Transverse colon (tissue), 4 donors: ENCODE data around the gene HPX. TPM values are rescaled to one million over a fixed set of nuclear protein-coding genes. Genes with fewer than 3 reads are reported as not detected.

Experiments
- DNase-seq: peaks from one replicate; pipeline ENCODE4 v3.0.0-alpha.2; 2019
- H3K27ac ChIP-seq, 4 donors: fragments of 200-600 bp; sonication (generic); 2 replicates each; pipeline ENCODE4 v1.5.1; 2016 to 2018; ENCODE audit warnings: inconsistent platforms in 4 of 4
- H3K27me3 ChIP-seq: fragments of 200-600 bp; sonication (generic); 2 replicates; pipeline ENCODE4 v1.5.1; 2017; ENCODE audit warnings: inconsistent platforms
- H3K36me3 ChIP-seq, 4 donors: fragments of 200-600 bp; sonication (generic); 2 replicates each; pipeline ENCODE4 v1.5.1; 2017 to 2019; ENCODE audit warnings: inconsistent platforms in 4 of 4
- H3K4me1 ChIP-seq, 4 donors: fragments of 200-600 bp; sonication (generic); 2 replicates each; pipeline ENCODE4 v1.5.1; 2017 to 2020; ENCODE audit warnings: inconsistent platforms in 4 of 4
- H3K4me3 ChIP-seq, 4 donors: fragments of 200-600 bp; sonication (generic); 1 replicate in 1 of 4; 2 replicates in 3 of 4; pipeline versions ENCODE4 v1.5.1 to v1.6.1; 2017 to 2019; ENCODE audit warnings: inconsistent platforms in 4 of 4
- H3K9me3 ChIP-seq, 2 donors: fragments of 200-600 bp; sonication (generic); 2 replicates each; pipeline ENCODE4 v1.5.1; 2017 to 2019; ENCODE audit warnings: inconsistent platforms in 2 of 2
- CTCF ChIP-seq, 5 experiments: fragments of 200-600 bp in 3 of 5; fragments of 450-650 bp in 2 of 5; sonication (generic) in 3 of 5; IDR thresholded peaks; 1 replicate in 2 of 5; 2 replicates in 3 of 5; pipeline ENCODE4 v1.5.1; 2016 to 2017; ENCODE audit warnings: antibody characterized with exemption in 5 of 5, inconsistent platforms in 3 of 5, mild to moderate bottlenecking in 2 of 5, moderate library complexity in 1 of 5
- EP300 ChIP-seq: sonication (generic); formaldehyde crosslinking; IDR thresholded peaks from one replicate; pipeline ENCODE4 v1.6.1; 2017; ENCODE audit warnings: antibody characterized with exemption, low read depth
- POLR2A ChIP-seq: fragments of 450-650 bp; IDR thresholded peaks from one replicate; pipeline ENCODE4 v1.6.1; 2016; ENCODE audit warnings: antibody characterized with exemption, mild to moderate bottlenecking, moderate library complexity
- POLR2AphosphoS5 ChIP-seq, 3 donors: sonication (generic); formaldehyde crosslinking; IDR thresholded peaks; one replicate each; pipeline ENCODE4 v1.6.1; 2016; ENCODE audit warnings: antibody characterized with exemption in 3 of 3
- WGBS, 2 donors: methylation state at CpG; one replicate each; pipeline ENCODE4 v1.1.5; 2018; ENCODE audit warnings: low coverage in 1 of 2; 5-methylcytosine and 5-hydroxymethylcytosine counted together
- in situ Hi-C, 4 donors: fragments of 200-750 bp; cut with MboI; loops; one replicate each; pipeline versions ENCODE4 v1.15.0 to v1.15.1; 2017; ENCODE audit warnings: low sequenced_read_pairs in 3 of 4, low pct_ligation_motif_present in 1 of 4, low pct_unique_long_range_greater_than_20kb in 1 of 4
- intact Hi-C: fragments of 100-400 bp; cut with DNase I; formaldehyde crosslinking; loops from one replicate; pipeline ENCODE4 v1.15.1; 2023; ENCODE audit warnings: low total_unique reads
- total RNA-seq, 4 donors: library from RNA; depleted of rRNA; stranded (reverse); fragments of >200 nt; gene quantifications; one replicate each; pipeline ENCODE4 v1.1.0, GENCODE V29; 2016

Gene HPX
- total RNA-seq, 4 donors from 2014 or later, result 1.8 to 4.6 TPM; not detected in 2

- DNase-seq, result no peak
- H3K36me3 ChIP-seq, result no peaks in the 10 kb centered on the region
- in situ Hi-C loops (no loop called here), intact Hi-C loops (no loop called here)
- no peaks in the 10 kb centered on the region for H3K27me3 ChIP-seq
- no peak for TF ChIP-seq POLR2A
- no peak for TF ChIP-seq CTCF (IDR thresholded peaks at IDR 0.05)
- TF ChIP-seq EP300, result no peak
- TF ChIP-seq POLR2AphosphoS5 (IDR thresholded peaks at IDR 0.05), result no peak
- H3K4me3 ChIP-seq, result no peak overlapping the region
- whole genome bisulfite sequencing, 2 donors, result 83 to 86% methylated on average over 6 of the region's 6 CpGs
- no peak overlapping the region for H3K27ac ChIP-seq
- peaks cover 5 to 23% (median 11%) of the 10 kb centered on the region in 4 donors for H3K4me1 ChIP-seq
- no peaks in the 10 kb centered on the region for H3K9me3 ChIP-seq
Measured at GRCh38 chr11:6415797-6416196, 25.0 kb downstream of the HPX start.

GRCh38 chr11:6414874-6415328 is 25.9 kb downstream of the HPX start:
- in situ Hi-C loops (no loop called here), intact Hi-C loops (no loop called here)
- H3K27me3 ChIP-seq, result no peaks in the 10 kb centered on the region
- H3K4me3 ChIP-seq, result no peak overlapping the region
- no peak overlapping the region for H3K27ac ChIP-seq
- WGBS, 2 donors, result 70 to 83% methylated on average over 1 to 3 of the region's 3 CpGs
- peaks cover 4 to 21% (median 9%) of the 10 kb centered on the region in 4 donors for H3K4me1 ChIP-seq
- no peak for DNase-seq
- no peaks in the 10 kb centered on the region for H3K9me3 ChIP-seq
- TF ChIP-seq POLR2A, result no peak
- TF ChIP-seq EP300, result no peak
- TF ChIP-seq POLR2AphosphoS5 (IDR thresholded peaks at IDR 0.05), result no peak
- TF ChIP-seq CTCF (IDR thresholded peaks at IDR 0.05), result no peak
- no peaks in the 10 kb centered on the region for H3K36me3 ChIP-seq

- Histone ChIP-seq H3K27me3 (no peaks in the 10 kb centered on the region), H3K4me1 (peaks cover 0 to 15% (median 4%) of the 10 kb centered on the region in 4 donors), H3K27ac (no peak overlapping the region), H3K4me3 (no peak overlapping the region), H3K9me3 (no peaks in the 10 kb centered on the region), H3K36me3 (no peaks in the 10 kb centered on the region)
- 86 to 95% methylated on average over 8 to 12 of the region's 12 CpGs for WGBS, 2 donors
- no peak for DNase-seq
- no peak for TF ChIP-seq POLR2AphosphoS5 (IDR thresholded peaks at IDR 0.05)
- TF ChIP-seq EP300, result no peak
- no peak for TF ChIP-seq CTCF (IDR thresholded peaks at IDR 0.05)
- no peak for TF ChIP-seq POLR2A
- in situ Hi-C loops, result no loop called here
- intact Hi-C loops, result no loop called here
Measured at GRCh38 chr11:6413791-6414201, 27.0 kb downstream of the HPX start.

GRCh38 chr11:6411594-6412031 is 29.2 kb downstream of the HPX start:
- Histone ChIP-seq H3K9me3 (no peaks in the 10 kb centered on the region), H3K36me3 (no peaks in the 10 kb centered on the region), H3K4me1 (peaks cover 0 to 10% (median 0%) of the 10 kb centered on the region in 4 donors), H3K27ac (no peak overlapping the region), H3K4me3 (no peak overlapping the region), H3K27me3 (no peaks in the 10 kb centered on the region)
- no peak for DNase-seq
- 94 to 100% methylated on average over 2 to 10 of the region's 10 CpGs for WGBS, 2 donors
- intact Hi-C loops, result no loop called here
- in situ Hi-C loops, result no loop called here
- TF ChIP-seq POLR2AphosphoS5 (IDR thresholded peaks at IDR 0.05), result no peak
- no peak for TF ChIP-seq CTCF (IDR thresholded peaks at IDR 0.05)
- TF ChIP-seq EP300, result no peak
- no peak for TF ChIP-seq POLR2A
